ENCODE results near the gene AP2A2. TPM values are rescaled to one million over a fixed set of nuclear protein-coding genes. Genes with fewer than 3 reads are reported as not detected.

AP2A2 gene
- total RNA-seq, 1 donor from 2014 or later, result 58.7 TPM

DNA sequence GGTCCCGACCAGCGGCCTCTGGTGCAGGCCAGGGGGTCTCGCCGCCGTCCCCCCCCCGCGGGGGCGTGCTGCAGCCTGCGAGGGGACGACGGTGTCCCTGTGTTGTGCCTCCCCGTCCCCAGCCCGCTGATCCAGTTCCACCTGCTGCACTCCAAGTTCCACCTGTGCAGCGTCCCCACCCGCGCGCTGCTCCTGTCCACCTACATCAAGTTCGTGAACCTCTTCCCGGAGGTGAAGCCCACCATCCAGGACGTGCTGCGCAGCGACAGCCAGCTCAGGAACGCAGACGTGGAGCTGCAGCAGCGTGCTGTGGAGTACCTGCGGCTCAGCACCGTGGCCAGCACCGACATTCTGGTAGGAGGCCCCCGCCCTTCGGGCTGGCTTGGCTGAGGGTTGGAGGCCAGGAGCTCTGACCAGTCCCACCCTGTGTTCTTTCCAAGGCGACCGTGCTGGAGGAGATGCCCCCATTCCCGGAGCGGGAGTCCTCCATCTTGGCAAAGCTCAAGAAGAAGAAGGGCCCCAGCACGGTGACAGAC is 68.0 kb downstream of the AP2A2 start:
- peaks cover 0 to 59% of the 10 kb centered on the region in 2 donors for H3K36me3 ChIP-seq
- no peak for TF ChIP-seq POLR2AphosphoS5 (IDR thresholded peaks at IDR 0.05; ENCODE audit: insufficient read depth in 1 of 2, low read depth in 1 of 2)
- no peaks in the 10 kb centered on the region for H3K27me3 ChIP-seq
- peaks cover 9% of the 10 kb centered on the region for H3K4me1 ChIP-seq
- no peak for DNase-seq (ENCODE audit: extremely low spot score in 2 of 2)
- H3K9me3 ChIP-seq, result no peaks in the 10 kb centered on the region
- no peak overlapping the region for H3K27ac ChIP-seq
- intact Hi-C loops (cut with DNase I), result no loop called here
- no peak overlapping the region for H3K4me3 ChIP-seq

DNA sequence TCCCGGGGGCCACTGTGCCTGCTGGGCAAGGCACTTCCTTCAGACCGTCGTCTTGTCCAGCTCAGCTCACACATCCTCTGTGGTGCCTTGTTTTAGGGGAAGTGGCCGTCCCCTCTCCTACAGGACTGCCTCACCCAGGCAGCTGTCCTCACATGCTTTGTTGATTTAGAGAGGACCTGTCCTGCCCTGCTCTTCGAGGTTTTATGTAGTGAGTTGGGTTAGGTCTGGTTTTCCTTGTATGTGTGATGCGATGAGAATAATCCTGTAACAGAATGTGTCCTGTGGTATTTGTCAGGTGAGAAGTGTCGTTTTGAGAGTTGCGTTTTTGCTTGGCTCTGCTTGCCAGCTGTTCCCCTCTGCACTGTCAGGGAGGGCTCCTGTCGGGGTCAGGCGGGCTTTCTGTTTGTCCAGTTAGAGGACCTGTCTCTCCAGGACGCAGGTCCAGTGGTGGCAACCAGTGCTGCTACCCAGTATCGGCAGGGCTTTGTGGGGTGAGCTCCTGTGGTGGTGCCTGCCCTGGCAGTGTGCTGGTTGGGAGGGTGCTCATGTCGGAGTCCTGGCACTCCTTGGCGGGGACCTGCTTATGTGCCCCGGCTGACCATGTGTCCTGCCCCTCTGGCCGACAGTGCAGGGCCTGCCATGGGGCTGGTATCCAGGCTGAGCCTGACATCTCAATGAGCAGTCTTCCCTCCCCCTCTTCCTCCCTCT is 69.5 kb downstream of the AP2A2 start:
- Histone ChIP-seq H3K27me3 (no peaks in the 10 kb centered on the region), H3K4me3 (no peak overlapping the region), H3K9me3 (no peaks in the 10 kb centered on the region), H3K36me3 (peaks cover 0 to 47% of the 10 kb centered on the region in 2 donors), H3K27ac (no peak overlapping the region), H3K4me1 (peaks cover 9% of the 10 kb centered on the region)
- no peak for TF ChIP-seq POLR2AphosphoS5 (IDR thresholded peaks at IDR 0.05; ENCODE audit: insufficient read depth in 1 of 2, low read depth in 1 of 2)
- TF ChIP-seq POLR2A (IDR thresholded peaks at IDR 0.05), result no peak
- TF ChIP-seq, protein P1, sequence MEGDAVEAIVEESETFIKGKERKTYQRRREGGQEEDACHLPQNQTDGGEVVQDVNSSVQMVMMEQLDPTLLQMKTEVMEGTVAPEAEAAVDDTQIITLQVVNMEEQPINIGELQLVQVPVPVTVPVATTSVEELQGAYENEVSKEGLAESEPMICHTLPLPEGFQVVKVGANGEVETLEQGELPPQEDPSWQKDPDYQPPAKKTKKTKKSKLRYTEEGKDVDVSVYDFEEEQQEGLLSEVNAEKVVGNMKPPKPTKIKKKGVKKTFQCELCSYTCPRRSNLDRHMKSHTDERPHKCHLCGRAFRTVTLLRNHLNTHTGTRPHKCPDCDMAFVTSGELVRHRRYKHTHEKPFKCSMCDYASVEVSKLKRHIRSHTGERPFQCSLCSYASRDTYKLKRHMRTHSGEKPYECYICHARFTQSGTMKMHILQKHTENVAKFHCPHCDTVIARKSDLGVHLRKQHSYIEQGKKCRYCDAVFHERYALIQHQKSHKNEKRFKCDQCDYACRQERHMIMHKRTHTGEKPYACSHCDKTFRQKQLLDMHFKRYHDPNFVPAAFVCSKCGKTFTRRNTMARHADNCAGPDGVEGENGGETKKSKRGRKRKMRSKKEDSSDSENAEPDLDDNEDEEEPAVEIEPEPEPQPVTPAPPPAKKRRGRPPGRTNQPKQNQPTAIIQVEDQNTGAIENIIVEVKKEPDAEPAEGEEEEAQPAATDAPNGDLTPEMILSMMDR (IDR thresholded peaks at IDR 0.05), result no peak
- no peak for DNase-seq (ENCODE audit: extremely low spot score in 2 of 2)
- intact Hi-C loops (cut with DNase I), result no loop called here

- Histone ChIP-seq H3K27ac (no peak overlapping the region), H3K9me3 (no peaks in the 10 kb centered on the region), H3K4me3 (no peak overlapping the region), H3K27me3 (no peaks in the 10 kb centered on the region), H3K36me3 (peaks cover 0 to 51% of the 10 kb centered on the region in 2 donors), H3K4me1 (peaks cover 9% of the 10 kb centered on the region)
- DNase-seq (ENCODE audit: extremely low spot score in 2 of 2), result no peak
- TF ChIP-seq POLR2AphosphoS5 (IDR thresholded peaks at IDR 0.05; ENCODE audit: insufficient read depth in 1 of 2, low read depth in 1 of 2) (no peak), POLR2A (IDR thresholded peaks at IDR 0.05) (no peak)
- TF ChIP-seq, protein P1 (IDR thresholded peaks at IDR 0.05), result no peak
- intact Hi-C loops (cut with DNase I), result no loop called here
Observed at GRCh38 chr11:995752-996420, 70.2 kb downstream of the AP2A2 start.

- H3K27me3 ChIP-seq, result no peaks in the 10 kb centered on the region
- H3K4me3 ChIP-seq, result no peak overlapping the region
- no peaks in the 10 kb centered on the region for H3K9me3 ChIP-seq
- peaks cover 9% of the 10 kb centered on the region for H3K4me1 ChIP-seq
- H3K36me3 ChIP-seq, result peaks cover 0 to 55% of the 10 kb centered on the region in 2 donors
- DNase-seq (ENCODE audit: extremely low spot score in 2 of 2), result no peak
- intact Hi-C loops (cut with DNase I), result no loop called here
- TF ChIP-seq POLR2A (IDR thresholded peaks at IDR 0.05) (no peak), POLR2AphosphoS5 (IDR thresholded peaks at IDR 0.05; ENCODE audit: insufficient read depth in 1 of 2, low read depth in 1 of 2) (no peak)
- TF ChIP-seq, protein P1 (IDR thresholded peaks at IDR 0.05), result no peak
- H3K27ac ChIP-seq, result no peak overlapping the region
Observed at GRCh38 chr11:996681-997080, 71.0 kb downstream of the AP2A2 start.

DNA sequence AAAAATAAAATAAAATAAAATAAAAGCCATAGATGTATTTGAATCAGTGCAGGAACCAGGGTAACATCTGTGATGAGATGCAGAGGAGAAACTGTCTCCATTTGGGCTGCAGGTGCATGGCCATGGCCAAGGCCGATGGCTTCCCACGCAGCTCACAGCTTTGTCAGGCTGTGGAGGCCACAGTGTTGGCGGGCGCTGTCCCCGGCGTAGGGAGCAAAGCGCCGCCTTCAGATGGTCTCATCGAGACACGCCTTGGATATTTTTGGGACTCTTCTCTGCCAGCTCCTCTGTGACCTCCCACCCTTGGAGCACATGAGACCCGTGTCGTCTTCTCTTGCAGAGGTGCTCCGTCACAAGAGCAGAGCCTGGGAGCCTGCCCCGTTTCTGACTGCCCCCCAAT is 72.2 kb downstream of the AP2A2 start:
- Histone ChIP-seq H3K9me3 (no peaks in the 10 kb centered on the region), H3K27ac (no peak overlapping the region), H3K4me1 (peaks cover 9% of the 10 kb centered on the region), H3K36me3 (peaks cover 0 to 51% of the 10 kb centered on the region in 2 donors), H3K27me3 (no peaks in the 10 kb centered on the region), H3K4me3 (no peak overlapping the region)
- DNase-seq (ENCODE audit: extremely low spot score in 2 of 2), result no peak
- intact Hi-C loops (cut with DNase I), result no loop called here
- no peak for TF ChIP-seq POLR2A (IDR thresholded peaks at IDR 0.05)
- no peak for TF ChIP-seq POLR2AphosphoS5 (IDR thresholded peaks at IDR 0.05; ENCODE audit: insufficient read depth in 1 of 2, low read depth in 1 of 2)
- TF ChIP-seq, protein P1 (IDR thresholded peaks at IDR 0.05), result no peak

Data from vagina (tissue), 2 donors.